Inferior parietal cortex (tissue), 1 donor: ENCODE data around the gene AUTS2.

Experiments
- DNase-seq: peaks from one replicate; pipeline ENCODE4 v3.0.0-alpha.2; 2016; ENCODE audit errors: extremely low spot score

Gene AUTS2

DNA sequence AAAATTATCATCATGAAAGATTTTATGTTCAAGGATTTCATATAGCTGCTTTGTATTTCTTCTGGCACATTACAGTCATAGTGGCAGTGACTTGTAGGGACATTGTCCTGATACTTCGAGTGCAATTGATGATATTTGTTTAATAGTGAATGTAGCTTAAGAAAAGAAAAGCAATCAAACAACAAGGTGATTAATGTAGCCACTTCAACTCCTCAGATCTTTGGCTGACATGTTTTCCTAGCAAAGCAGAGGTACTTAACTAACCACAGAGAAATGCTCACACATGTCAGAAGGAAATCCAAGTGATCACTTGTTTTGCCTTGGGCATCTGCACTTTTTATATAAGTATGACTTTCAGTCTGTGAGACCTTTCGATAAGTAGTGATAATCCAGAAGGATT, 470.3 kb downstream of the AUTS2 start:
- no peak for DNase-seq

DNA sequence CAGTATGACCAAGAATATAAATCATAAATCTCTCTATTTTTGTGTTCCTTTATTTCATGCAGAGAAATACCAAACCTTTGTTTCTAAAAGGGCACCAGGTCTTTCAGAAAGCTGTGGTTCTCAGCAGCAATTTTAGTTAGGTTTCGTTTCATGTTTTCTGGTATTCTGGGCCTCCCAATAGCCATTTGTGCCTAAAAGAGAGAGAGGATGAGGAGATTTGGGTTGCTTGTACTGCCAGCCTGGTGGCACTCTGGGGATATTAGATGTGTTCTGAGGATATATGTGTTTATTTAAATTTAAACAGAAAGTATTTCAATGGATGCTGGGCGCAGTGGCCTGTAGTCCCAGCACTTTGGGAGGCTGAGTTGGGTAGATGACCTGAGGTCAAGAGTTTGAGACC, 471.7 kb downstream of the AUTS2 start:
- no peak for DNase-seq

DNA sequence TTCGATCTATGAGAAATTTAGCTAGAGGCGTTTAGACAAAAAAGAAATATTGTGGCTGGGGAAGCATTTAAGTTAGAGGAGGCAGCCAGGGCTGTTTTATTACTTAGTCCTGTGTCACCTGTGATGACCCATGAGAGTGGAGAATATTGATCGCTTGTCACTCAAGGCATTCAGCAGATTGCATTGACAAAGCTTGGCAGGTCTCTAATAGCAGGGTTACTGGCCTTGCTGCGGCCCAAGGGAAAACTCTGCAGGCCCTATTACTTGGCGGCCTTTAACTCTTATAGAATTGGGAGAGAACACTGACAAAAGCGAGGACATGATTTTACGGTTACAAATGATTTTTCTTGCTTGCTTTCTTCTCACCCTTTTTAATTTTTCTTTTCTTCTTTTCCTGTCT, 473.5 kb downstream of the AUTS2 start:
- DNase-seq, result no peak

DNA sequence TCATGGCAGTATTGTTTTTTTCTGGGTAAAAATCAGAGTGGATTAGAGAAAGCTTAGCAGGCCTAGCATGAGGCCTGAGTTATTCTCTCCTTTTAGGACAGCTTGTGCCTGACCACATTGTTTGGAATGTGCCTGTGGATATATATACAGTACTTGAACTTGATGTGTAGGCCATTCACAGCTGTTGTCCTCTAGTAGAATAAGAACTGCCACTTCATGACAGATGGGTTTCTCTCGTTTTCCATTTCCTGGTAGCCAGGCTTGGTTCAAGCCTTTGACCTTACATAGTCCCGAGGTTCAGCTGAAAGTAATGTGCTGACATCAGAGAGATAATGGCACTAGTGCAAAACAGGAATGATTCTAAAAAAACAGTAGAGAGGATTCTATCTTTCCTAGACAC, 473.9 kb downstream of the AUTS2 start:
- DNase-seq, result no peak

DNA sequence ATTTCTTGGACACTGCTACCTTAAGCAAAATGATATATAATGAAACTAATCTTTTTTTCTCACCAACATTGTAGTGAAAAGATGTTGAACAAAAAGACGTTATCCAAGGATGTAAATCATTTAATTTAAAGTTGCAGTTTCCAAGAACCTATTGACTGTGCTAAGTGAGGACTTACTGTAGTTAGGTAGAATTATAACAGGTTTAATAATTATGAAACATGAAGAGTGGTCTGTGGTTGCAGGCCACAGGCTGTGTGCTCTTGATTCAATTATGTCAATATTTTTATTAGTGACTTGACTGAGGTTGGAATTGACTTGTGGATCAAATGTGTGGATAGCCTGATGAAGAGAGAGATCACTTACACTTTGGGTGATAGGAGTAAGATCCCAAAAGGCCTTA, 478.1 kb downstream of the AUTS2 start:
- no peak for DNase-seq

DNA sequence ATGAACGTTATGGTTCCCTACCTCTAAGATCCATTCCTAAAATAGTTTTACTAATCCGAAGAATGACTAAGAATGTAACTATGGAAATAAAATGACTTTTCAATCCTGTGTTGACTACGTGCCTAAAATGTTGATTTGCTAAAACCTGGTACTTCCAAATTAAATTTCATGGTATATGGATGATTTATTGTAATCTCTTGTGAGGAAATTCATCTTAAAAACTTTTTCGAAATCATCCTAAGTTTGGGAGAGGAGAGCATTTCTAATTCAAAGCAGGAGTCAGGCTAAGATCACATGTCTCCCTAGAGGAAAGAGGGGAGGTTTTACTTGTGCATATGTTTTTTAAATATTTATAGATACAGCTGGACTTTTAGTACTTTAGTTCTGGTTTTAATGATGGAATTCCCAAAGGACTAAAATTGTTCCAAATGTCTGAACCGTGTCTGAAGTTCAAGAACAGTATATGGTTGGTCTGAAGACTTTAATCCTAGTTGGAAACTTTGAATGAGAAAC, 483.9 kb downstream of the AUTS2 start:
- no peak for DNase-seq

DNA sequence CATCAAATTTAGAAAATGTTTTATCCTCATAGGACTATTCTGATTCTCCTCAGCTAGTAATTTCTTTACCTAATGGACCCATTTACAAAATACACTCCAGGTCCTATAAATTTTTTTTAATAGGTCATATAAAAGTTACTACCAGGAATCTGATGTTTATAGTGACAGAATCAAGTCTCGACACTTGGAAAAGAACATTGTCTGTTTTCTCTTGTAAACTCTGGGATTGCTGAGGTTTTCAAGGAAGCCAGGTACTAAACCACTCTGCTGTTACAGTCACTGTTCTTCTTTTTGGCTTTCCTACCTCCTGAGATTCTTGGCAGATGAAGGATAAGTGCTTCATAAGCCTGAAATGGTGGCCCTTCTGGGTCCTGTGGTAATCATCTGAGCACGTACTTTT, 493.1 kb downstream of the AUTS2 start:
- no peak for DNase-seq

DNA sequence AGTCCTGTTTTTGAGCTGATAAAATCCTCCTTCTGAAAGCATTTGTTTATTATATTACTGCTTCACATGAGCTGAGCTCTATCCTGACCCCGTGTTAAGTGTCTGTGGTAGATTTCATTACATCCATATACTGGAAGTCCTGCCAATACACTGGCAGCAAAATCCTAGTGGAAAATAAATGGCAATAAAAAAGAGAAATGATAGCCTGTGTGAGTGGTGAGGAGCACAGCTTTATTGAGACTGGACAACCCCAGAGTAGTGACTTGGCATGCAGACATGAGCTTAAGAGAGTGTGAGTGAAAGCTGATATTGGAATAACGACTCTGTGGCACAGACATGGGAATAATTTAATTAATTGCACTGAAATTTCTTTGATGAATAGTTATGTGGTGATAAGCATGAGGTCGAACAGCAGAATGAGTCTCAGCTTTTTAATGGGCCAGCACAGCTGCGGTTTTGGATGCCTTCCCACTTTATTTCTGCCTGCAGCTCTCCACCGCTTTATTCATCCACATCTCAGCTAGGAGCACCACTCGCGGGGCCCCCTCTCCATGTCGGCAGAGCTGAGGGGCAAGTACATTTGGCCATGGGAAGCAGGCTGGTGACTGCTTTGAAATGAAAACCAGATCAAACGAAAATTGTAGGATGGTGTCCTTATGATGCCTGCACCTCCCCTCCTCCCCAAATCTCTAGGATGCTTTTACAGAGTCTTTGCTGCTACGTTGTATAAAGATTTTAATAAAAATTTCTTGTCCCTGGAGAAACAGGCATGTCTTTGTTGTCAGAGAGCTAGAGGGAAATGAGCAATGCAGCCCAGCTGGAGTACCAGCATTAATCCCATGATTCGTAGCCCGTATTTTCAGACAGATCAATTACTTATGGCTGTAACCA, 494.3 kb downstream of the AUTS2 start:
- no peak for DNase-seq

DNA sequence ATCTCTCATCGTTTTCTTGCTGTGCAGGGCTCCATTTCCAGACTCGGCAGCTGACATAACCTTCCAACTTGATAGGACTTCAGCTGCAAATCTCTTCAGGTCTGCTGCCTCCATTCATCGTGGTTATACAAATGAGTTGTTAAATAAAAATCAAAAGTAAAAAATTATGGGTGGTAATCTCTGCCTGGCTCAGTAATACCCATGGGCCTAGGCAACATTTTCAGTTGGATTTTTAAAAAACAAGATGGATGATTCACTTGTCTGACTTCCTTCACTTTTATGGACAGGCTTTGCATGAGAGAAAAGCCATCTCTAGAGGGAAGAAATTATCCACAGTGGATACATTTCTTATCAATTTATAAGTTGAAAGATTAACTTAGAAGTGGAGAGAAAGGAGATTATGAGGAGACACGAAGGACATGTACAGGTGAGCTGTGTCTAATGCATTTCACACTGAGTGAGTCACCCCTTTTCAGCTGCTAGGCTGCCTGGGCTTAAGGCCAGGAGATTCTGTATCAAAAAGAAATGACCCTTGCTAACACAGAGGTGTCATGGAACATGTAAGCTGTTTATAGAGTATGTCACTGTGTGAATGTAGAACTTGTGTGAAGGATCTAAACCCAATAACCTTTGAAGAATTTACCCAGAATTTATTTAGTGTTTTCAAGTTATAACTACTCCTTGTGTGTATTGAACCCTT, 495.1 kb downstream of the AUTS2 start:
- DNase-seq, result no peak

DNA sequence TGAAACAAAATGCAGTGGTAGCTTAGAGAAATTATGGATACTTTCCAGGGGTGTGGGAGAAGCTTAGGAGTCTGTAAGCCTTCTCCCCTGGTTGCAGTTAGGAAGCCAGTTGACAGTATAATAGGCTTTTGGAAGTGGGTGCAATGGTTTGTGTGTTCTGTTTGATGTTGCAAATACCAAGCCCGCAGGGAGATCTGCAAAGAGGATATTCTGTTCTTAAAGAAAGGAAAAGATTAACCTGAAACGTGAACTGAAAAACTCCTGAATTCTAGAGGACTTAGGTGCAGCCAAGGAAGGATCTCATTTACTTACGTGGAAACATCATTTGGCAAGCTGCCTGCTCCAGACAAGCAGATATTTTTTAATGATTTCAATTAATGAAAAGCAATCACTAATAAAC, 496.6 kb downstream of the AUTS2 start:
- no peak for DNase-seq

DNA sequence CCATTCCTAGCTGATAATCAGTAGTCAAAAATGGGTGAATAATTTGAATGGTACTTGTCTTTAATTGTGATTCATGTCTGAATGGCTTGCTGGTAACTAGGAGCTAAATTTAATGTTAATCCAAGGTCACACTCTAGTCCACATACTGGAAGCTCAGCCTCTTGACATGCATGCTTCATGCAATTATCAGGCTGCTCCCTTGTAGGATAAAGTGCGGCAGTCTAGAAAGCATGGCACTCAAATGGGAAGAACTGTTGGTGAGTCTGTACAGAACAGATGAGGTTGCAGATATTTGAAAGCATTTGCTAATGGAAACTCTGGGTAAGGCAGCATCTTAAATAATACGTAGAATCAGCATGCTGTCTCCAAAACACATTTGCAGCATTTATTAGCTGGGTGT, 499.4 kb downstream of the AUTS2 start:
- no peak for DNase-seq

DNA sequence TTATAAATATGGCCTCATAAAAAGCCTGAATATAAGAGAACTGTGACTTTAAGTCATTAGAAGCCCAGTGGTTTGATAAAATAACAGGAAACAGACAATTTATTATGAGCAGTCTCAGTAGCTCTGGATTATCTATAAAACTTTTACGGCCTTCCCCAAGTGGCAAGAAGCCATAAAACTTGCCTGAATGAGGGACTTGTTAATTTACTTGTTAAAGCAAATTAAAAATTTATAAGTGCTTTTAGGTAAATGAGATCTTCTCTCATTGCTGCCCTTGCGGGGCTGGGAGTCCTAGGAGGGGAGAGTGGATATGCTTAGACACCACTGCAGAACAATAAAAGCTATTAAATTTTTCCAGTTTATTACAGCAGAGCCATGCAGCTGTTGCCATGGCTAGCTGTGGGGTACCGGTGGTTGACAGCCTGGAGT, 499.9 kb downstream of the AUTS2 start:
- no peak for DNase-seq

DNA sequence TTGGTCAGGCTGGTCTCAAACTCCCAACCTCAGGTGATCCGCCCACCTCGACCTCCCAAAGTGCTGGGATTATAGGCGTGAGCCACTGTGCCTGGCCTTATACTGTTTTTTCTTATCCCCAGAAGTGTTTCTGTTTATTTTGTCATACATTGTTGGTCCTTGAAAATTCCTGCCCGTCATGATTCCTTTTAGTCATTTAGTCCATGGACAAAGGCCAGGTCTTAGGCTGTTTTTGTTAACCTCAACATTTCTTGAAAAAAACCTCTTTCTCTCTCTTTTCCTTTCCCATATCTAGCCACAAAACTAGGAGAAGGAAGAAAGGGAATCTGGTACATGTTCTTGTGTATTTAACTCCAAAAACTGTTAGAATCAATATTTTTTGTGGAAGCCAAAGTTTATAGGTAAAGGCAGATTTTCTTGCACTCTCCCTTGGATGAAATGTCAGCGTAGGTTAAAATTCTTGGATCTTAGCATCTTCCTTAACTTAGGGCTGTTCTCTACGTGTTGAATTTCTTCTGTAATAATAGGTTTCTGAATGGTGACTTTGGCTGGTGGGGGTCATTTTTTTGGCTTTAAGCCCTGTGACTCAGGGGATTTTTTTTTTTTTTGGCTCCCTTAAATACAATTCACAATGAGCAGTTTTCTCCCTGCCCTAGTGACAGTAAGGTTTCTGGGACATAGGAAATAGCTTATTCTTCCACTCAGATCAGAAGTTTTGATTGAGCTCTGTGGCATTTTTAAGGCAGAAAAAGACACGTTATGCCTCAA, 500.8 kb downstream of the AUTS2 start:
- DNase-seq, result no peak

DNA sequence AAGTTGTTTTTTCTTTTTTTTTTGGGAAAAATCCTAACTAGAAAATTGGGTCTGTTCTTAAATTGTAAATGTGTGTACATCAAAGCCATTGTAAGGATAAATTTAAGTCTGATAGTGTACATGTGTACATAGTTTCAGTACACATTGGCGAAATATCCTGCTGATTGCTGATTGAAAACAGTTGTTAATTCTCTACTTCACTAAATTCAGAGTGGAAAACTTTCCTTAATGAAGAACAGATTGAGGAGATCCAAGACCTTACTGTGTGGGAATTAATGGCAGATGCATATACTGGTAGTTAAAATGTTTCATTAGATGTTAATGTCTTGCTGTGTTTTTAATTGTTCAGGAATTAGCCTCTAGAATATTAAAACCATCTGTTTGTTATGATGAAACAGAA, 506.0 kb downstream of the AUTS2 start:
- DNase-seq, result no peak

DNA sequence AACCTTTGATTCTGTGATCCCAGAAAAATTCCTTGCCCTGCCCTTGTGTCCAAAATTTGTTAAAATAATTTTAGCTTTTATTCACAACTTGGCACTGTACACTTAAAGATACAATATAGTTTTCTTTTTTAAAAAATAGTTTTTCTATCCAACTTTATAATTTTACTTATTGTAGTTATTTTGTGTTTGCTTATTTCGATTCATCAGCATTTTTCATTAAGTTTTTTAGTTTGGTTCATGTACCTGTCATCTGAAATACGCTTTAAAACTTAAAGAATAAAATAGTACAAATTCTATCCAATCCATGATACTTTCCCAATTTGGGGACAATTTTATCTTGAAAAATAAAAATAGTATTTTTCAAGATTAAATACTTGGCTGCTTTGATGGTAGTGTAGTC, 514.8 kb downstream of the AUTS2 start:
- no peak for DNase-seq

DNA sequence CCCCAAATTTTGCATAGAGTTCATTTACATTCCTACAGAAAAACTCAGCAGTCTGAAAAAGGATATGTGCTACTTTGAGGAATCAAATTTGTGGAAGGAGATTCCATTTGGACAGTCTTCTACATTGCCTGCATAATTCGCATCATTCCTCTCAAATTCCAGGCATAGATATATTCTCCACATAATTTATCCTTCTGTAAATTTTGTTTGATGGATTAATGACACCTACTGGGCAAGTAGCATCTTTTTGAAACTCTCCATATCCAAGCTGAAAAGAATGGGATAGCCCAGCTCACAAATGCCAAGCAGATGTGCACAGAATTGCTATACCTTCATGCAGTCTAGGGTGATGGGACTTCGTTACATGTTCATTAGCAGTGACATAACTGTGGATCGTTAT, 515.3 kb downstream of the AUTS2 start:
- DNase-seq, result no peak

DNA sequence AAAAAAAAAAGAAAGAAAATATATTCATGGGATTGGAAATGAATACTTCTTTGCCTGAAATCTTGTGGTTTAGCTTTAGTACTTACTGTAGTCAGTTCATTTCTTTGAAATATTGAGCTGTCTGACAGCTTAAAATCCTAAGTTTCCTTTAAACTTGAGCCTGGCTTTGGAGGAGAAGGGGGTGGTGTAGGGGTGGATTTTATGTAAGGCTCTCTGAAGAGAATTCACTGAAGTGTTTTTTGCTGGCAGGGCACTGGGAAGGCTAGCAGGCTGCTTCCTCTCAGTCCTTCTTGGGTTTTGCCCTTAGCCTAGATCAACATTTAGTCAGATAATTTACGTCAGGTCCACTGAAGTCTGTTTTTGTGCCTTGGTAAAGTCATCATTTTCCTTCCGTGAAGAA, 516.5 kb downstream of the AUTS2 start:
- no peak for DNase-seq

DNA sequence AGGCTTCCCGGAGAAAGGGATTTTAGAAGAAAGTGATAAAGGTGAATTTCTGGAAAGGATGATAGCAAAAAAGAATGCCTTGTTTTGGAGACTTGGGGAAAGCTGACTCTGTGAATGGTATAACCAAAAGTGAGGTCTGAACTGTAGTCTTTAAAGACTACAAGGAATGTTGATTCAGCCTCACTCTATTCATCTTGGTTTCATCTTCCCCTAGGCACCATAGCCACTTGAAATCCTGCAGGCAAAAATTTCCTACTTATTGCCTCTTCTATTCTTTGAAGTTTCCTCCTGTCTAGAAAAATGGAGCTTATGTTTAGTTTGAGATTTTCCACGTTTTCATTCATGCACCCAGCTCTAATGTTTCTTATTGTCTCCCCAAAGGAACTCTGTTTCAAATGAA, 518.0 kb downstream of the AUTS2 start:
- no peak for DNase-seq

DNA sequence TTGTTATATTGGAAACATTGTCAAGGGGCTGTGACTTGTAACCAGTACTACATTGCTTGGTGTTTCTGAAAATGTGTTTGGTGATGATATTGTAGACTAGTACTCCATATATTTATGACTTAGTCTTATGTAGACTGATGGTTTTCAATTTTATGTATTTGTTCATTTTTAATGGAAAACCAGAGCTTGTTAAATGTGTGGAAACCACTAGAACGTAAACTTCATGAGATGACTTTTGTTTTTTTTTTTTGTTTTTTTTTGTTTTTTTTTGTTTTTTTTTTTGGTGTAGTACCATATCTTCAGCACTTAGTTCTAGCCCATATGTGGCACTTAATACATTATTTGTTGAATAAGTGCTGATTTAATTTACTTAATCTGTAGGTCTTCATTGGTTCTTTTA, 518.6 kb downstream of the AUTS2 start:
- DNase-seq, result no peak

DNA sequence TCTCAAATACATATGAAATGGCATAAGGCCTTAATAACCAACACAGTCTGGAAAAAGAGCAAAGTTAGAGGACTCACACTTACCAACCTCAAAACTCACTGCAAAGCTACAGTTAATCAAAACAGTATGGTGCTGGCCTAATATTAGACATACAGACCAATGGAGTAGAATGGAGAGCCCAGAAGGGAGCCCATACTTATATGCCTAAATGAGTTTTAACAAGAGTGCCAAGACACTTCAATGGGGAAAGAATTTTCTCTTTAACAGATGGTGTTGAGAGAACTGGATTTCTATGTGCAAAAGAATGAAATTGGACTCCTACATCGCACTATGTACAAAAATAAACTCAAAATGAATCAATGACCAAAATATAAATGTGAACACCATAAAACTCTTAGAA, 522.6 kb downstream of the AUTS2 start:
- no peak for DNase-seq

DNA sequence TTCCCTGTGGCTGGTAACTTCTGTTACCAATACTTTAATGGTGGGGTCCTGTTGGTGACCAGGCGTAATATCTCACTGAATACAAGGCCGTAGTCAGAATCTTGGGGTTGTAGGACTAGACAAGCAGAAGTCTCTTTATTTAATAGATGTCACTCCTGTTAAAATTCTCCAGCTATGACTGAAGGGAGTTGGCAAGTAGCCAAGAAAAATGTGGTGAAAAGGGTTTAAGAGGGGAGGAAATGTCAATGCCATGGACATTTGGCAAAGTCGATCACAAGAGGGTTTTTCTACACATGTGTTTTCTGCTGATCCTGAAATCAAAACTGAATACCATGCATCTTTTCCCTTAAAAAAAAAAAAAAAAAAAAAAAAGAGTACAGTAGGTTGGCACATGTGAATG, 533.5 kb downstream of the AUTS2 start:
- no peak for DNase-seq

DNA sequence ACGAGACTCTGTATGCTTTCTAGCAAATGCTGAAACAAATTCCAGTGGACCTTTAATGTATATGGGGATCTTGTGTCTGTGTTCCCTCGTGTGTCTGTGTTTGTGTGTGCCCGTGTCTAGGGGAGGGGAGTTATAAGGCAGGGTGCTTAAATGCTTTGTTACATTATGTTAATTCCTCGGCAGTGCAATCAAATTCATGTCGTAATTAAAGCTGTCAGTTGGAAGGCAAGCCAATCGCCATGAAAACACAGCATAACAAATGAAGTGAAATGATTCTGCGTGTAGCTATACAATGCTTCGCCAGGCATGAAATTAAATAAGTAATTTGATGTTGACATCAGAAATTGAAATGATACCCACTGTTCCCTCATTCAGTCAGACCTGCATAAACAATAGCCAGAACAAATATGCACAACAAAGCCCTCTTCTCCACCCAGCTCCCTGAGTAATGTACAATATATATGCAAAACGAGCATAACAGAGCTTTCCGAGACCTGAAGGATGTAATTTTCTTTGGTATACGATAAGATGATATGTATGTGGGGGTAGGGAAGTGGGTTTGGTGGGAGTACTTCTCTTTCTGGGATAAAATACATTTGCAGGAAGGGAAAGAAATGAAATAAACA, 534.1 kb downstream of the AUTS2 start:
- no peak for DNase-seq
